Esophagus squamous epithelium (tissue), 5 donors: ENCODE measurements around the gene FFAR1. TPM values are rescaled to one million over a fixed set of nuclear protein-coding genes. Genes with fewer than 3 reads are reported as not detected.

Experiments
- DNase-seq: peaks from one replicate; lab custom pipeline; 2025; lab: John Stamatoyannopoulos, UW
- H3K27ac ChIP-seq, 4 donors: fragments of 200-600 bp; sonication (generic); one replicate each; pipeline ENCODE4 v1.5.1; 2016 to 2019; ENCODE audit warnings: mild to moderate bottlenecking in 1 of 4
- H3K27me3 ChIP-seq, 4 donors: fragments of 200-600 bp; sonication (generic); 1 replicate in 3 of 4; 2 replicates in 1 of 4; pipeline versions ENCODE4 v1.5.1 to v1.6.0; 2017 to 2021; ENCODE audit warnings: antibody characterized with exemption in 1 of 4
- H3K36me3 ChIP-seq, 3 donors: fragments of 200-600 bp; sonication (generic); one replicate each; pipeline ENCODE4 v1.5.1; 2016 to 2019
- H3K4me1 ChIP-seq, 3 donors: fragments of 200-600 bp; sonication (generic); one replicate each; pipeline ENCODE4 v1.5.1; 2017 to 2019
- H3K4me3 ChIP-seq, 4 donors: fragments of 200-600 bp; sonication (generic); 1 replicate in 3 of 4; 2 replicates in 1 of 4; pipeline ENCODE4 v1.5.1; 2016 to 2019; ENCODE audit warnings: mild to moderate bottlenecking in 2 of 4, moderate library complexity in 1 of 4
- H3K9me3 ChIP-seq, 3 donors: fragments of 200-600 bp; sonication (generic); one replicate each; pipeline ENCODE4 v1.5.1; 2016 to 2019
- CTCF ChIP-seq, 6 experiments: fragments of 450-650 bp in 4 of 6; fragments of 200-600 bp in 2 of 6; sonication (generic) in 2 of 6; IDR thresholded peaks; one replicate each; pipeline ENCODE4 v1.5.1; 2016 to 2019; ENCODE audit warnings: antibody characterized with exemption in 6 of 6, mild to moderate bottlenecking in 4 of 6, moderate library complexity in 4 of 6
- POLR2A ChIP-seq, 4 donors: fragments of 450-650 bp; IDR thresholded peaks; one replicate each; pipeline ENCODE4 v1.6.1; 2017; ENCODE audit warnings: antibody characterized with exemption in 4 of 4, mild to moderate bottlenecking in 4 of 4, moderate library complexity in 3 of 4
- WGBS, 2 donors: methylation state at CpG; one replicate each; pipeline ENCODE4 v1.1.5; 2018; 5-methylcytosine and 5-hydroxymethylcytosine counted together
- intact Hi-C: fragments of 100-400 bp; cut with DNase I; formaldehyde crosslinking; loops from one replicate; pipeline ENCODE4 v1.15.0; 2022
- total RNA-seq, 4 donors: library from RNA; depleted of rRNA; stranded (reverse); fragments of >200 nt; gene quantifications; one replicate each; pipeline ENCODE4 v1.1.0, GENCODE V29; 2016
- donor health status: DM: yes; HTN: yes; CAD: no.

FFAR1 gene
- not detected for total RNA-seq

GRCh38 chr19:35347171-35347929, at the start of gene FFAR1:
Gene FFAR1 (plus strand): TSS chr19:35347902. CDS start chr19:35351552, 3,650 bp downstream.
- no peaks in the 10 kb centered on the region for H3K9me3 ChIP-seq
- H3K27me3 ChIP-seq, result peaks cover 0 to 56% (median 0%) of the 10 kb centered on the region in 4 donors
- TF ChIP-seq POLR2A (IDR thresholded peaks at IDR 0.05) (no peak), CTCF (IDR thresholded peaks at IDR 0.05) (no peak)
- WGBS, 2 donors, result 53 to 58% methylated on average over 17 to 18 of the region's 18 CpGs
- H3K4me1 ChIP-seq, result peaks cover 0 to 5% (median 0%) of the 10 kb centered on the region in 3 donors
- H3K36me3 ChIP-seq, result no peaks in the 10 kb centered on the region
- intact Hi-C loops, result no loop called here
- DNase-seq, result no peak
- no peak within 1 kb of the TSS for H3K27ac ChIP-seq
- no peak within 1 kb of the TSS for H3K4me3 ChIP-seq

GRCh38 chr19:35297922-35298321, 49.8 kb upstream of the FFAR1 start:
- no peak overlapping the region for H3K4me3 ChIP-seq
- TF ChIP-seq POLR2A (IDR thresholded peaks at IDR 0.05) (no peak), CTCF (IDR thresholded peaks at IDR 0.05) (no peak)
- H3K9me3 ChIP-seq, result no peaks in the 10 kb centered on the region
- intact Hi-C loops, result no loop called here
- H3K4me1 ChIP-seq, result peaks cover 0 to 6% (median 0%) of the 10 kb centered on the region in 3 donors
- no peaks in the 10 kb centered on the region for H3K36me3 ChIP-seq
- 94 to 96% methylated on average over 2 of the region's 2 CpGs for WGBS, 2 donors
- DNase-seq, result no peak
- peaks cover 0 to 68% (median 0%) of the 10 kb centered on the region in 4 donors for H3K27me3 ChIP-seq
- H3K27ac ChIP-seq, result no peak overlapping the region

GRCh38 chr19:35298561-35298972, 49.1 kb upstream of the FFAR1 start:
- no peak overlapping the region for H3K4me3 ChIP-seq
- no peak overlapping the region for H3K27ac ChIP-seq
- H3K36me3 ChIP-seq, result no peaks in the 10 kb centered on the region
- WGBS, 2 donors, result 93% methylated on average over 5 of the region's 5 CpGs
- H3K4me1 ChIP-seq, result peaks cover 0 to 2% (median 0%) of the 10 kb centered on the region in 3 donors
- H3K27me3 ChIP-seq, result peaks cover 0 to 62% (median 0%) of the 10 kb centered on the region in 4 donors
- intact Hi-C loops, result no loop called here
- H3K9me3 ChIP-seq, result no peaks in the 10 kb centered on the region
- no peak for DNase-seq
- TF ChIP-seq POLR2A (IDR thresholded peaks at IDR 0.05), result no peak
- no peak for TF ChIP-seq CTCF (IDR thresholded peaks at IDR 0.05)

GRCh38 chr19:35299523-35300338, 48.0 kb upstream of the FFAR1 start:
- Histone ChIP-seq H3K9me3 (no peaks in the 10 kb centered on the region), H3K36me3 (no peaks in the 10 kb centered on the region), H3K27me3 (peaks cover 0 to 59% (median 0%) of the 10 kb centered on the region in 4 donors), H3K4me3 (no peak overlapping the region), H3K4me1 (no peaks in the 10 kb centered on the region), H3K27ac (no peak overlapping the region)
- no peak for DNase-seq
- TF ChIP-seq CTCF (IDR thresholded peaks at IDR 0.05) (no peak), POLR2A (IDR thresholded peaks at IDR 0.05) (no peak)
- 71 to 80% methylated on average over 4 of the region's 55 CpGs for WGBS, 2 donors
- intact Hi-C loops, result no loop called here

- Histone ChIP-seq H3K27ac (no peak overlapping the region), H3K4me1 (no peaks in the 10 kb centered on the region), H3K9me3 (no peaks in the 10 kb centered on the region), H3K4me3 (no peak overlapping the region), H3K36me3 (no peaks in the 10 kb centered on the region), H3K27me3 (peaks cover 0 to 59% (median 0%) of the 10 kb centered on the region in 4 donors)
- intact Hi-C loops, result no loop called here
- no peak for DNase-seq
- TF ChIP-seq CTCF (IDR thresholded peaks at IDR 0.05), result no peak
- no peak for TF ChIP-seq POLR2A (IDR thresholded peaks at IDR 0.05)
- WGBS, 2 donors, result 83 to 93% methylated on average over 3 to 6 of the region's 10 CpGs
Observed at GRCh38 chr19:35300339-35300649, 47.4 kb upstream of the FFAR1 start.
